H1 (cell line): ENCODE data around the gene SELPLG. TPM values are rescaled to one million over a fixed set of nuclear protein-coding genes. Genes with fewer than 3 reads are reported as not detected.

Source experiments
- FOSL1 ChIP-seq: IDR thresholded peaks from 2 replicates; pipeline ENCODE4 v1.6.1; 2011; ENCODE audit warnings: mild to moderate bottlenecking, low read depth, low read length, moderate library complexity; ENCODE audit not compliant: insufficient read depth
- KDM1A ChIP-seq: fragments of 200-600, 300-600 bp; sonication (generic); IDR thresholded peaks from 2 replicates; pipeline ENCODE4 v1.7.1; 2016; ENCODE audit warnings: mild to moderate bottlenecking, low read length, borderline replicate concordance
- KDM4A ChIP-seq: IDR thresholded peaks from one replicate; pipeline ENCODE4 v1.7.1; 2012; ENCODE audit warnings: low read depth, mild to moderate bottlenecking, moderate library complexity, low read length, inconsistent platforms; ENCODE audit not compliant: severe bottlenecking
- KDM5A ChIP-seq: fragments of 200-600 bp; IDR thresholded peaks from 2 replicates; pipeline ENCODE4 v1.7.1; 2012; ENCODE audit warnings: mild to moderate bottlenecking, low read length, inconsistent platforms, mixed read lengths
- RBBP5 ChIP-seq: IDR thresholded peaks from 2 replicates; pipeline ENCODE4 v1.7.1; 2012; ENCODE audit warnings: low read depth, mild to moderate bottlenecking, inconsistent platforms, low read length, moderate library complexity, borderline replicate concordance
- polyA plus RNA-seq, 7 experiments: library from polyadenylated mRNA; depleted of rRNA in 3 of 7; stranded (reverse) in 5 of 7; unstranded in 2 of 7; fragments of >200 nt in 5 of 7; fragments of 200-250 nt in 2 of 7; gene quantifications; 1 replicate in 5 of 7; 2 replicates in 1 of 7; 4 replicates in 1 of 7; pipeline versions ENCODE4 v1.2.1 to v1.2.3, GENCODE V29; 2011 to 2013; ENCODE audit warnings: missing spikeins in 2 of 7, mixed read lengths in 2 of 7
- total RNA-seq: library from RNA; stranded (reverse); fragmentation: NEBNext Ultra II Directional; extraction: Animal tissue kit (Norgen Biotek cat#: 25700); gene quantifications from 2 replicates; pipeline ENCODE4 v1.2.1, GENCODE V29; 2021

Gene SELPLG
- total and polyA plus RNA-seq, 2 of the 8 experiments (the other 6 are each of a cell fraction or from before 2014, with no cell fraction given) = 0.18 TPM; not detected in 1

DNA sequence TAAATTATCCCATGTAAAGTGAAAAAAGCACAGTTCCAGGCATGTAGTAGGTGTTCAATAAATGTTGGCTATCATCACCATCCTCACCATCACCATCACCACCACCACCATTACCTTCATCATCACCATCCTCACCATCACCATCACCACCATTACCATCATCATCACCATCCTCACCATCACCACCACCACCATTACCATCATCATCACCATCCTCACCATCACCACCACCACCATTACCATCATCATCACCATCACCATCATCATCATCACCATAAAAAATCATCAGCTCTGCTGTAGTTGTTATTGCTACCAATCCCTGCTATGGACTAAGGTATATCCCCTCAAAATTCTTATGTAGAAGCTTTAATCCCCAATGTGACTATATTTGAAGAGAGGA lies 56.2 kb downstream of the SELPLG start (continued):
- no peak for TF ChIP-seq RBBP5
- no peak for TF ChIP-seq KDM5A
- TF ChIP-seq FOSL1 = no peak
- no peak for TF ChIP-seq KDM1A
- no peak for TF ChIP-seq KDM4A
